WTC11 (cell line): ENCODE results near the gene APBB3. TPM values are rescaled to one million over a fixed set of nuclear protein-coding genes. Genes with fewer than 3 reads are reported as not detected.

Experiments used
- AFF4 ChIP-seq: sonication (generic); formaldehyde crosslinking; IDR thresholded peaks from 2 replicates; pipeline ENCODE4 v1.8.1; 2023; ENCODE audit warnings: mild to moderate bottlenecking, missing genetic modification reagents, borderline replicate concordance
- AR ChIP-seq: fragments of 250-450 bp; sonication (Bioruptor Pico); IDR thresholded peaks from 2 replicates; pipeline ENCODE4 v1.9.0; 2021; ENCODE audit warnings: mild to moderate bottlenecking
- CDX4 ChIP-seq: fragments of 250-450 bp; sonication (Bioruptor Pico); IDR thresholded peaks from 2 replicates; pipeline ENCODE4 v1.9.0; 2021; ENCODE audit warnings: moderate library complexity, mild to moderate bottlenecking, inconsistent platforms, borderline replicate concordance
- E2F4 ChIP-seq: sonication (generic); formaldehyde crosslinking; IDR thresholded peaks from 2 replicates; pipeline ENCODE4 v1.8.1; 2022; ENCODE audit warnings: low read depth, mild to moderate bottlenecking, moderate library complexity, missing genetic modification reagents, borderline replicate concordance
- ETV6 ChIP-seq: sonication (generic); formaldehyde crosslinking; IDR thresholded peaks from 2 replicates; pipeline ENCODE4 v1.8.1; 2022; ENCODE audit warnings: mild to moderate bottlenecking, missing genetic modification reagents
- GRHL2 ChIP-seq: fragments of 250-450 bp; sonication (Bioruptor Pico); IDR thresholded peaks from 2 replicates; pipeline ENCODE4 v1.8.0; 2022; ENCODE audit warnings: mild to moderate bottlenecking, moderate library complexity; ENCODE audit not compliant: insufficient replicate concordance, severe bottlenecking
- KAT7 ChIP-seq: sonication (generic); formaldehyde crosslinking; IDR thresholded peaks from 2 replicates; pipeline ENCODE4 v1.8.1; 2023; ENCODE audit warnings: missing genetic modification reagents, mild to moderate bottlenecking, borderline replicate concordance
- NR1H2 ChIP-seq: sonication (generic); formaldehyde crosslinking; IDR thresholded peaks from 2 replicates; pipeline ENCODE4 v1.9.0; 2021; ENCODE audit warnings: mild to moderate bottlenecking, moderate library complexity, missing genetic modification reagents
- PREB ChIP-seq: sonication (generic); formaldehyde crosslinking; IDR thresholded peaks from 2 replicates; pipeline ENCODE4 v1.8.1; 2022; ENCODE audit warnings: mild to moderate bottlenecking, missing genetic modification reagents, moderate library complexity, borderline replicate concordance
- PRRX2 ChIP-seq: fragments of 250-450 bp; sonication (Bioruptor Pico); IDR thresholded peaks from 2 replicates; pipeline ENCODE4 v1.8.0; 2021; ENCODE audit warnings: mild to moderate bottlenecking
- RORB ChIP-seq: fragments of 250-450 bp; sonication (Bioruptor Pico); IDR thresholded peaks from 2 replicates; pipeline ENCODE4 v1.9.0; 2021; ENCODE audit warnings: mild to moderate bottlenecking
- SOX15 ChIP-seq: fragments of 250-450 bp; sonication (Bioruptor Pico); IDR thresholded peaks from 2 replicates; pipeline ENCODE4 v1.9.0; 2021; ENCODE audit warnings: mild to moderate bottlenecking
- TCF7 ChIP-seq: sonication (generic); formaldehyde crosslinking; IDR thresholded peaks from 2 replicates; pipeline ENCODE4 v1.8.0; 2022; ENCODE audit warnings: mild to moderate bottlenecking, low read depth, missing genetic modification reagents, moderate library complexity
- TEAD1 ChIP-seq: sonication (generic); formaldehyde crosslinking; IDR thresholded peaks from 2 replicates; pipeline ENCODE4 v1.8.0; 2022; ENCODE audit warnings: mild to moderate bottlenecking, missing genetic modification reagents
- USF1 ChIP-seq: sonication (generic); formaldehyde crosslinking; IDR thresholded peaks from 2 replicates; pipeline ENCODE4 v1.8.0; 2022; ENCODE audit warnings: mild to moderate bottlenecking, missing genetic modification reagents
- ZBTB21 ChIP-seq: sonication (generic); formaldehyde crosslinking; IDR thresholded peaks from 2 replicates; pipeline ENCODE4 v1.8.1; 2023; ENCODE audit warnings: mild to moderate bottlenecking, missing genetic modification reagents, borderline replicate concordance
- ZBTB43 ChIP-seq: sonication (generic); formaldehyde crosslinking; IDR thresholded peaks from 2 replicates; pipeline ENCODE4 v1.8.1; 2023; ENCODE audit warnings: mild to moderate bottlenecking, missing genetic modification reagents
- ZNF121 ChIP-seq: sonication (generic); formaldehyde crosslinking; IDR thresholded peaks from 2 replicates; pipeline ENCODE4 v1.8.0; 2023; ENCODE audit warnings: missing genetic modification reagents
- ZNF232 ChIP-seq: sonication (generic); formaldehyde crosslinking; IDR thresholded peaks from 2 replicates; pipeline ENCODE4 v1.8.0; 2022; ENCODE audit warnings: mild to moderate bottlenecking, missing genetic modification reagents
- ZNF281 ChIP-seq: sonication (generic); formaldehyde crosslinking; IDR thresholded peaks from 2 replicates; pipeline ENCODE4 v1.8.0; 2023; ENCODE audit warnings: mild to moderate bottlenecking, missing genetic modification reagents
- ZNF512 ChIP-seq: sonication (generic); formaldehyde crosslinking; IDR thresholded peaks from 2 replicates; pipeline ENCODE4 v1.8.1; 2022; ENCODE audit warnings: missing genetic modification reagents, borderline replicate concordance
- total RNA-seq: library from RNA; stranded (reverse); gene quantifications from 3 replicates; pipeline ENCODE4 v1.2.3, GENCODE V29; 2021

Gene APBB3
- total RNA-seq, 1 experiment from 2014 or later = 25.9 TPM

- TF ChIP-seq CDX4 (no peak), AFF4 (CRISPR knock-in tag) (no peak), ZBTB21 (CRISPR knock-in tag) (no peak), USF1 (CRISPR knock-in tag) (no peak; the same call in none of the 2 replicates), ZNF281 (peak; percentile 65; the same call in 1 of the 2 replicates), PREB (CRISPR knock-in tag) (no peak), ZBTB43 (0 out of 2 replicates have a peak, but pooled peaks have one; percentile 49), AR (CRISPR knock-in tag) (no peak), ZNF121 (CRISPR knock-in tag) (0 out of 2 replicates have a peak, but pooled peaks have one; percentile 11), KAT7 (0 out of 2 replicates have a peak, but pooled peaks have one; percentile 79), ETV6 (CRISPR knock-in tag) (peak; percentile 62; the same call in 1 of the 2 replicates), ZNF512 (no peak), TCF7 (no peak), PRRX2 (CRISPR knock-in tag) (no peak), RORB (CRISPR knock-in tag) (no peak), ZNF232 (peak; percentile 78; the same call in 1 of the 2 replicates), NR1H2 (CRISPR knock-in tag) (no peak), TEAD1 (0 out of 2 replicates have a peak, but pooled peaks have one; percentile 81), SOX15 (CRISPR knock-in tag) (no peak), E2F4 (CRISPR knock-in tag) (no peak), GRHL2 (CRISPR knock-in tag) (no peak)
Observed at GRCh38 chr5:140557136-140557805, 7.1 kb downstream of the APBB3 start, which contains the start of gene SRA1 (continued).
